ENCODE data around the gene PSTK. TPM values are rescaled to one million over a fixed set of nuclear protein-coding genes. Genes with fewer than 3 reads are reported as not detected.

PSTK gene
- total and polyA plus RNA-seq, 2 of the 13 experiments (the other 11 are each of a cell fraction or from before 2014, with no cell fraction given), result 8.2 to 9.3 TPM

DNA sequence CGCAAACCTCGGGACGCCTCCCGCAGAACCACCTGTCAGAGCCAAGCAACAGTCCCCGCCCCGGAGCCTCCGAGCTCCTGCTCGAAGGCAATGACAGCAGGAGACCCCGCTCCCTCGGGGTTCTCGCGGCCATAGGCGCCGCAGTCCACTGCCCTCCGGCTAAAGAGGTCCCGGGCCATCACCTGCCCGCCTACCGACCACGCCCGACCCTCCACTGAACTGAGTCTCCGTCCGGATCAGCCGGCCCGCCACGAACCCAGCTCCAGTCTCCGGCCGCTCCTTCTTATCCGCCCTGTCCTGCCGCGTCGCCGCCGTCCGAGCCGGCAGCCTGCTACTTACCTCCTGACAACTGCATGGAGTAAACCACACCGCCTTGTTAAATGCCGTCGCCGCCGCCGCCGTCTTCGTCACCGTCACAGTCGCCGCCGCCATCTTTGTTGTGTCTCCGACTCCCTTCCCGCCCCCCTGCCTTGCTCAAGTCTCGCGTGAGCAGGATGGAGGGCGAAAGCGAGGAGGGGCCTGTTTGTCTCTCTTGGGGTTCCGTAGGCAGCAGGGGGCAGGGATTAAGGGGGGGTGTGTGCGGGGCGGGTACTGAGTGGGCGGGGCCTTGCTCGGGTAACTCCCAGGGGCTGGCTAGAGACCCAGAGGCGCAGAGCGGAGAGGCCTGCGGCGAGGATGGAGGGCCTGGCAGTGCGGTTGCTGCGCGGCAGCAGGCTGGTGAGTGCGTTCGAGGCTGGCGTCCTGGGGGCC is 28.3 kb downstream of the PSTK start, which contains the start of the genes ACADSB and IKZF5 (continued):
- TF ChIP-seq CREM (IDR thresholded peaks at IDR 0.05) (peak; percentile 58), CREM (CRISPR knock-in tag; IDR thresholded peaks at IDR 0.05) (no peak), MED8 (CRISPR knock-in tag; IDR thresholded peaks at IDR 0.05; ENCODE audit: insufficient replicate concordance) (no peak), ZNF703 (CRISPR knock-in tag; IDR thresholded peaks at IDR 0.05; ENCODE audit: borderline replicate concordance) (0 out of 2 replicates have a peak, but pooled peaks have one; percentile 15), ZNF768 (CRISPR knock-in tag; IDR thresholded peaks at IDR 0.05) (peak; percentile 69), KLF11 (CRISPR knock-in tag; IDR thresholded peaks at IDR 0.05) (0 out of 2 replicates have a peak, but pooled peaks have one; percentile 74), ZNF891 (CRISPR knock-in tag; IDR thresholded peaks at IDR 0.05) (0 out of 2 replicates have a peak, but pooled peaks have one; percentile 44), ETV6 (CRISPR knock-in tag; conservative IDR thresholded peaks at IDR 0.05) (no peak), MYNN (CRISPR knock-in tag; IDR thresholded peaks at IDR 0.05; ENCODE audit: low read depth) (no peak), SATB2 (CRISPR knock-in tag; IDR thresholded peaks at IDR 0.05) (peak; percentile 25; the same call in 1 of the 2 replicates), ZNF329 (CRISPR knock-in tag; IDR thresholded peaks at IDR 0.05; ENCODE audit: low read depth) (no peak; the same call in 1 of the 2 replicates), REL (CRISPR knock-in tag; conservative IDR thresholded peaks at IDR 0.05) (peak; percentile 85; the same call in 1 of the 2 replicates), ZNF563 (CRISPR knock-in tag; IDR thresholded peaks at IDR 0.05) (peak; percentile 67; the same call in 1 of the 2 replicates), ZNF274 (CRISPR knock-in tag; IDR thresholded peaks at IDR 0.05) (0 out of 2 replicates have a peak, but pooled peaks have one; percentile 41), KLF9 (CRISPR knock-in tag; IDR thresholded peaks at IDR 0.05; ENCODE audit: low read depth) (no peak), ZNF292 (CRISPR knock-in tag; IDR thresholded peaks at IDR 0.05; ENCODE audit: borderline replicate concordance, low read depth) (no peak), MIER3 (CRISPR knock-in tag; IDR thresholded peaks at IDR 0.05; ENCODE audit: borderline replicate concordance) (no peak), FOXM1 (CRISPR knock-in tag; IDR thresholded peaks at IDR 0.05) (no peak), TP53 (CRISPR knock-in tag; conservative IDR thresholded peaks at IDR 0.05) (no peak), ELF4 (CRISPR knock-in tag; IDR thresholded peaks at IDR 0.05; ENCODE audit: borderline replicate concordance) (no peak), ZNF557 (CRISPR knock-in tag; IDR thresholded peaks at IDR 0.05) (peak; percentile 61; the same call in 1 of the 2 replicates), ZNF792 (CRISPR knock-in tag; IDR thresholded peaks at IDR 0.05) (peak; percentile 64)
- TF ChIP-seq, protein P1, sequence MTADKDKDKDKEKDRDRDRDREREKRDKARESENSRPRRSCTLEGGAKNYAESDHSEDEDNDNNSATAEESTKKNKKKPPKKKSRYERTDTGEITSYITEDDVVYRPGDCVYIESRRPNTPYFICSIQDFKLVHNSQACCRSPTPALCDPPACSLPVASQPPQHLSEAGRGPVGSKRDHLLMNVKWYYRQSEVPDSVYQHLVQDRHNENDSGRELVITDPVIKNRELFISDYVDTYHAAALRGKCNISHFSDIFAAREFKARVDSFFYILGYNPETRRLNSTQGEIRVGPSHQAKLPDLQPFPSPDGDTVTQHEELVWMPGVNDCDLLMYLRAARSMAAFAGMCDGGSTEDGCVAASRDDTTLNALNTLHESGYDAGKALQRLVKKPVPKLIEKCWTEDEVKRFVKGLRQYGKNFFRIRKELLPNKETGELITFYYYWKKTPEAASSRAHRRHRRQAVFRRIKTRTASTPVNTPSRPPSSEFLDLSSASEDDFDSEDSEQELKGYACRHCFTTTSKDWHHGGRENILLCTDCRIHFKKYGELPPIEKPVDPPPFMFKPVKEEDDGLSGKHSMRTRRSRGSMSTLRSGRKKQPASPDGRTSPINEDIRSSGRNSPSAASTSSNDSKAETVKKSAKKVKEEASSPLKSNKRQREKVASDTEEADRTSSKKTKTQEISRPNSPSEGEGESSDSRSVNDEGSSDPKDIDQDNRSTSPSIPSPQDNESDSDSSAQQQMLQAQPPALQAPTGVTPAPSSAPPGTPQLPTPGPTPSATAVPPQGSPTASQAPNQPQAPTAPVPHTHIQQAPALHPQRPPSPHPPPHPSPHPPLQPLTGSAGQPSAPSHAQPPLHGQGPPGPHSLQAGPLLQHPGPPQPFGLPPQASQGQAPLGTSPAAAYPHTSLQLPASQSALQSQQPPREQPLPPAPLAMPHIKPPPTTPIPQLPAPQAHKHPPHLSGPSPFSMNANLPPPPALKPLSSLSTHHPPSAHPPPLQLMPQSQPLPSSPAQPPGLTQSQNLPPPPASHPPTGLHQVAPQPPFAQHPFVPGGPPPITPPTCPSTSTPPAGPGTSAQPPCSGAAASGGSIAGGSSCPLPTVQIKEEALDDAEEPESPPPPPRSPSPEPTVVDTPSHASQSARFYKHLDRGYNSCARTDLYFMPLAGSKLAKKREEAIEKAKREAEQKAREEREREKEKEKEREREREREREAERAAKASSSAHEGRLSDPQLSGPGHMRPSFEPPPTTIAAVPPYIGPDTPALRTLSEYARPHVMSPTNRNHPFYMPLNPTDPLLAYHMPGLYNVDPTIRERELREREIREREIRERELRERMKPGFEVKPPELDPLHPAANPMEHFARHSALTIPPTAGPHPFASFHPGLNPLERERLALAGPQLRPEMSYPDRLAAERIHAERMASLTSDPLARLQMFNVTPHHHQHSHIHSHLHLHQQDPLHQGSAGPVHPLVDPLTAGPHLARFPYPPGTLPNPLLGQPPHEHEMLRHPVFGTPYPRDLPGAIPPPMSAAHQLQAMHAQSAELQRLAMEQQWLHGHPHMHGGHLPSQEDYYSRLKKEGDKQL (CRISPR knock-in tag; IDR thresholded peaks at IDR 0.05; ENCODE audit: low read depth), result no peak; the same call in 1 of the 2 replicates
- TF ChIP-seq, protein P2, sequence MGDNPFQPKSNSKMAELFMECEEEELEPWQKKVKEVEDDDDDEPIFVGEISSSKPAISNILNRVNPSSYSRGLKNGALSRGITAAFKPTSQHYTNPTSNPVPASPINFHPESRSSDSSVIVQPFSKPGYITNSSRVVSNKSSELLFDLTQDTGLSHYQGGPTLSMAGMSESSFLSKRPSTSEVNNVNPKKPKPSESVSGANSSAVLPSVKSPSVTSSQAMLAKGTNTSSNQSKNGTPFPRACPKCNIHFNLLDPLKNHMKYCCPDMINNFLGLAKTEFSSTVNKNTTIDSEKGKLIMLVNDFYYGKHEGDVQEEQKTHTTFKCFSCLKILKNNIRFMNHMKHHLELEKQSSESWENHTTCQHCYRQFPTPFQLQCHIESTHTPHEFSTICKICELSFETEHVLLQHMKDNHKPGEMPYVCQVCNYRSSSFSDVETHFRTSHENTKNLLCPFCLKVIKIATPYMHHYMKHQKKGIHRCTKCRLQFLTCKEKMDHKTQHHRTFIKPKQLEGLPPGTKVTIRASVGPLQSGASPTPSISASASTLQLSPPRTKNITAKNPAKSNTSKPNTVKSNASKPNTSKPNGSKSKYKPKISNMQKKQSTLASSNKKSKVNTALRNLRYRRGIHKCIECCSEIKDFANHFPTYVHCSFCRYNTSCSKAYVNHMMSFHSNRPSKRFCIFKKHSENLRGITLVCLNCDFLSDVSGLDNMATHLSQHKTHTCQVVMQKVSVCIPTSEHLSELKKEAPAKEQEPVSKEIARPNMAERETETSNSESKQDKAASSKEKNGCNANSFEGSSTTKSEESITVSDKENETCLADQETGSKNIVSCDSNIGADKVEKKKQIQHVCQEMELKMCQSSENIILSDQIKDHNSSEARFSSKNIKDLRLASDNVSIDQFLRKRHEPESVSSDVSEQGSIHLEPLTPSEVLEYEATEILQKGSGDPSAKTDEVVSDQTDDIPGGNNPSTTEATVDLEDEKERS (CRISPR knock-in tag; IDR thresholded peaks at IDR 0.05), result no peak
